Left kidney (tissue), 8 donors: ENCODE data around the gene WDR35. TPM values are rescaled to one million over a fixed set of nuclear protein-coding genes. Genes with fewer than 3 reads are reported as not detected.
A peak's percentile ranks its signal among the peaks of the same experiment; 100 is the strongest.

ENCODE experiments used
- DNase-seq: peaks from one replicate; pipeline ENCODE4 v3.0.0-alpha.2; 2013
- long read RNA-seq, 8 donors: transcript quantifications; one replicate each; lab custom pipeline, GENCODE V29; 2026
- polyA plus RNA-seq: library from polyadenylated mRNA; unstranded; fragments of 120-200 nt; gene quantifications from one replicate; pipeline ENCODE4 v1.2.1, GENCODE V29; 2013; ENCODE audit not compliant: insufficient read length

Gene WDR35
- polyA plus RNA-seq: 43.1 TPM
- long read RNA-seq, donor 1, partial matches to known transcripts: 5 of 5 reads
- long read RNA-seq, donor 1, other reads (novel, unspliced or antisense): 0 of 5 reads
- long read RNA-seq, donor 2, partial matches to known transcripts: 6 of 6 reads
- long read RNA-seq, donor 2, other reads (novel, unspliced or antisense): 0 of 6 reads
- long read RNA-seq, donor 3, full-length matches to known transcripts: 1 of 7 reads
- long read RNA-seq, donor 3, partial matches to known transcripts: 6 of 7 reads
- long read RNA-seq, donor 3, other reads (novel, unspliced or antisense): 0 of 7 reads
- long read RNA-seq, donor 4: 0 reads
- long read RNA-seq, donor 5, partial matches to known transcripts: 13 of 13 reads
- long read RNA-seq, donor 5, other reads (novel, unspliced or antisense): 0 of 13 reads
- long read RNA-seq, donor 6, full-length matches to known transcripts: 1 of 1 reads
- long read RNA-seq, donor 6, partial matches to known transcripts: 0 of 1 reads
- long read RNA-seq, donor 6, other reads (novel, unspliced or antisense): 0 of 1 reads
- long read RNA-seq, donor 7, full-length matches to known transcripts: 1 of 9 reads
- long read RNA-seq, donor 7, partial matches to known transcripts: 8 of 9 reads
- long read RNA-seq, donor 7, other reads (novel, unspliced or antisense): 0 of 9 reads
- long read RNA-seq, donor 8, partial matches to known transcripts: 5 of 5 reads
- long read RNA-seq, donor 8, other reads (novel, unspliced or antisense): 0 of 5 reads

- peak; percentile 85 for DNase-seq
Measured at GRCh38 chr2:19989667-19990415, at the start of gene WDR35. Gene WDR35, minus strand, starts transcription at chr2:19990105. Its CDS starts 90 bp downstream, at chr2:19990015.

- DNase-seq: no peak
Measured at GRCh38 chr2:20037660-20038059, 47.8 kb upstream of the WDR35 start.

GRCh38 chr2:20035955-20036666 lies 46.2 kb upstream of the WDR35 start:
- DNase-seq: no peak

GRCh38 chr2:20034821-20035220 lies 44.9 kb upstream of the WDR35 start:
- DNase-seq: no peak

- DNase-seq: no peak
Measured at GRCh38 chr2:20034218-20034617, 44.3 kb upstream of the WDR35 start.

GRCh38 chr2:20033322-20033721 lies 43.4 kb upstream of the WDR35 start:
- no peak for DNase-seq

GRCh38 chr2:20030224-20030623 lies 40.3 kb upstream of the WDR35 start:
- DNase-seq: no peak

- DNase-seq: no peak
Measured at GRCh38 chr2:20027705-20028434, 38.0 kb upstream of the WDR35 start.

- DNase-seq: no peak
Measured at GRCh38 chr2:20027260-20027677, 37.4 kb upstream of the WDR35 start.

- no peak for DNase-seq
Measured at GRCh38 chr2:20025065-20025786, 35.3 kb upstream of the WDR35 start.

- DNase-seq: no peak
Measured at GRCh38 chr2:20023688-20024087, 33.8 kb upstream of the WDR35 start.

GRCh38 chr2:20021405-20022009 lies 31.6 kb upstream of the WDR35 start:
- no peak for DNase-seq

- DNase-seq: no peak
Measured at GRCh38 chr2:20019747-20020146, 29.8 kb upstream of the WDR35 start.

- DNase-seq: no peak
Measured at GRCh38 chr2:20018601-20019152, 28.8 kb upstream of the WDR35 start.

GRCh38 chr2:20016346-20016745 lies 26.4 kb upstream of the WDR35 start:
- no peak for DNase-seq

GRCh38 chr2:20015482-20016083 lies 25.7 kb upstream of the WDR35 start:
- peak; percentile 68 for DNase-seq

- no peak for DNase-seq
Measured at GRCh38 chr2:20013126-20013849, 23.4 kb upstream of the WDR35 start.

GRCh38 chr2:20012282-20013125 lies 22.6 kb upstream of the WDR35 start, which contains the start of gene MATN3:
Gene MATN3, minus strand, starts transcription at chr2:20012668. Its CDS starts 37 bp downstream, at chr2:20012631.
- no peak for DNase-seq
